A549 treated with Mapracorat at 1 μM for 4 hours (cell line): Measurements from ENCODE around the gene NANOS2. TPM values are rescaled to one million over a fixed set of nuclear protein-coding genes. Genes with fewer than 3 reads are reported as not detected.

Experiments
- total RNA-seq: library from RNA; stranded (reverse); fragments of 200-300 nt; extraction: Qiagen RNA extraction; gene quantifications from 5 replicates; pipeline ENCODE4 v1.2.3, GENCODE V29; 2022

Gene NANOS2
- total RNA-seq = not detected in 5 replicates

DNA sequence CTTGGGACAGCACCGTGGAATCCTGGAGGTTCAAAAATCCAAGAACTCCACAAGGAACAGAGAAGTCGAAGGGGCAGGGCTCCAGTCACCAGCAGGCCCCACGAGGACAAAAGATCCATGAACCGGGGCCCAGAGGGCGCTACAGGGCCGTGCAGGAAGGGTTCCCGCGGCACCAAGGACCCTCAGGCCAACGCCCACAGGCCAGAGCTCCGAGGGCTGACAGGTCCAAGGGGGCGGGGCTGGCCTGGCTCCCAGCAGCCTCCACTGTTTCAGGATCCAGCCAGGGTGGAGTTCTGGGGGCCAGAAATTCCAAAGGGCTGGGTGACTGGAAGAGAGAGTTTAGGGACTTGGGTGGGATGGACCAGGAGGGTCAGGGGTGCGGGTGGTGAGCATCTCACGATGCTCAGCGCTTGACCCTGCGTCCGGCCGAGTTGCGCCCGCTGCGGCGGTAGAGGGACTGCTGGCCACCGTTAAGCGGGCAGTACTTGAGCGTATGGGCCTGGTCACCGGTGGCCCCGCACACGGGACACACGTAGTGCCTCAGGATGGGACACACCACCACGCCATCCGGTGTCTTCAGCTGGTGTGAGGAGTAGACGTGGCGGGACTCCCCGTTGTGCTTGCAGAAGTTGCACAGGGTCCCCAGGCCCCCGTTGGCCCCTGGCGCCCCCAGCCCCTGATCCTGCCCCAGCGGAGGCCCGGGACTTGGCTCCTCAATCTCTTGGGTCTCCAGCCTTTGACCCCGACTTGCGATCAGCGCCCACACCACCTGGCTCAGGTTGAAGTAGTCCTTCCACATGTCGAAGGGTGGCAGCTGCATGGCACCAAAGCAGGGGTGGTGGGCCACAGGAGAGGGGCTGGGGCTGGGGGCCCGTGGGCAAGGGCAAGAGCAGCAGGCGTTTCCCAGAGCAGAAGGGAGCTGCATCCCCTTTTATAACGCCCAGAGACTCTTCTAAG, at the start of gene NANOS2:
NANOS2 (minus strand) TSS at position 905 of the 957 bp plus-strand sequence; CDS start at position 820, 85 bp downstream.

DNA sequence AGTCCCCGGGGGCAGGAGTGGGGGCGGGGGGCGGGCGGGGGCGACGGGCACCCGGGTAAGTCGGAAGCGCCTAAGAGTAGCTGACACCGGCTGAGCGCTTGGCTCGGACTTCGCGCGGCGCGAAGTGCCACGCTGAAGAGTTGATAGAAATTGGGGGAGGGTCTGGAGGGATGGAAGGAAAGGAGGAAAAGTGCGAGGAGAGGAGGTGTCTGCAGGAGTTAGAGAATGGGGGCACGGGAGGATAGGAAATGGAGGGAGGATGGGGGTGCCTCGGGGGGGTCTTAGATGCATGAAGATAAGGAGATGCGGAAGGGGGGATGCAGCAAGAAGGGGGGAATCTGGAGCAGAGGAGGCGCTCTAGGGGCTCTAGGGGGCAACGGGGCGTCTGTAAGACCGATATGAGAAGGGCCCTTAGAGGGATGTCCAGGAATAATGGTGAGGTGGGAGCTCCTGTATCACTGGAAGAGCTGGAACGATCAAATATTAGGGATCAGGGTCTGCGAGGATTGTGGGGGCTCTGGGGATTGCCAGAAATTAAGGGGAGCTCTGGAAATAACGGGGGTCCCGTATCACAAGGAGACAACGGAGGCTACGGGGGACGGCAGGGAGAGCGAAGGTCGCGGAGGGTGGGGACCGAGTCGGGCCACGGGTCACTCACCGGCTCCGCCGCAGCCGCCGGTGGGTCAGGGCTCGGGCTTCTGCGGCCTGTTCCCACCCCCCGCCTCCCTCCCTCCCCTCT, 12.5 kb downstream of the NANOS2 start, which contains the start of gene MYPOP:
MYPOP (minus strand) TSS at position 702 of the 739 bp plus-strand sequence. CDS start 840 bp downstream, outside the sequence.

DNA sequence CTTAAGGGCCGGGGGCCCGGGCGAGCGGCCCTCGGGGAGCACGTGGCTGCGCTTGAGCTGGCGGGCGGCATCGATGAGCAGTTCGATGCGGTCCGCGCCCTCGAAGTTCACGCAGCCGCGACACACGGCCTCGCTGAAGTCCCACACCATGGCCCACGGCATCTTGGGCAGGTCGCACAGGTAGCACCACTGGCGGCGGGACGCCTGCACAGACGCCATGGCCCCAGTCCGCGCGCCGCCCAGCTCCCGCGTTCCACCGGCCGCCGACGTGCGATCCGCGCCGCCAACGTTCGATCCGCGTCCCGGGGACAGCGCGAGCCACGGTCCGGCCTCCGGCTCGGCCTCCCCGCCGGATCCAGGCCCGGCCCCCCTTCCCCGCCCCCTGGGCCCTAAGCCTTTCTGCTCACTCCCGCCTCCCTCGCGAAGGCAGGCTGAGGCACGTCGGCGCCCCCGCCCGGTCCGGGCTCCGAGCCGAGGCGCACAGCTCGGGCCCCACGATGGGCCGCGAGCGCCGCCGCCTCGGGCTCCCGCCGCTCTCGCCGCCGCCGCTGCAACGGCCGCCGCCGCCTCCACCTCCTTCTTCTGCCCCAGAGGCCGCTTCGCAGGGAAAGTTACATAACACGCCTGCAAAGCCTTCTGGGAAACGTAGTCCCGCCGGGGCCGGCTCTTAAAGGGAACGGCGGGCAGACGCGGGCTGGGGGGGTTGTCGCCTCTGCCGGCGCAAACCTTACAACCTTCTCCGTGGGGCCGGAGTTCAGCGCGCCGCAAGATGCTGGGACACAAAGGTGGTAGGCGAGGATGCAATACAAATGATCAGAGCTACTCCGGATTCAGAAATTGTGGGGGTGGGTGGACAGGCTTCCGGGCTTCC, 28.8 kb downstream of the NANOS2 start, which contains the start of gene IRF2BP1:
IRF2BP1 (minus strand) TSS at position 586 of the 871 bp plus-strand sequence; CDS start at position 219, 367 bp downstream.

DNA sequence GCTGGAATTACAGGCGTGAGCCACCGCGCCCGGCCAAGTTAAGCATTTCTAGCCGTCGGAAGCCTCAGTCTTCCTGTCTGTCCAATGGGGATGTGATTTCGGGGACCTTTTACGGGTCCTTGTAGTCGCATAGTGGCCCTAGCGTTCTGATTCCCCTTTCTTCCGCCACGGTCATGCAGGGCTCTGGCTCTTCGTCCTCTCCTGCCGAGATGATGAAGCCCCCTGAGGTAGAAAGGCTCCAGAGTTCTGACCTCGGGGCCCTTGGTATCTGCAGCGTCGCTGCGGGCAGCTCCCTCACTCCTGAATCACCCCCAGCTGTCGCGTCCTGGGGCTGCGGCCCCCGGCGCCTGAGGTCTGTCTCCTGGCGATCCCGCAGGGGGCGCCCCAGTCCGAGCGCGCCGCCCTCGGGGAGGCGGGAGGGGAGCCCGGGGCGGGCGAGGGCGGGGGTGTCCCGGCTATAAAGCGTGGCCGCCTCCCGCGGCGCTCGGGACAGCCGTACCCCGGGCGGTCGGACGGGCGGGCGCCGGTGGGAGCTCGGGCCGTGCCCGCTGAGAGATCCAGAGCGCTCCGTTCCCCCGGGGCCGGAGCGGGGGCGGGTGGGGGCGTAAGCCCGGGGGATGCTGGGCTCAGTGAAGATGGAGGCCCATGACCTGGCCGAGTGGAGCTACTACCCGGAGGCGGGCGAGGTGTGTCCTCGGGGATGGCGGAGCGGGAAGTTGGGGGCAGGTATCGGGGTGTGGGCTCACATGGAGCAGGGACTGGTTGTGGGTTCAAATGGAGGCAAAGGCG, 50.5 kb downstream of the NANOS2 start, which contains the start of gene FOXA3:
FOXA3 (plus strand) TSS at position 487 of the 789 bp plus-strand sequence; CDS start at position 618, 131 bp downstream.

Other genes starting within 250 kb of the NANOS2 start
- 2.0 to 5.1 TPM (median 3.5 TPM) in 5 replicates for gene GIPR, start 246.6 kb downstream of the NANOS2 start, total RNA-seq
- gene SNRPD2, start 222.8 kb downstream of the NANOS2 start, total RNA-seq = 770 to 989 TPM (median 799 TPM) in 5 replicates
- 6.5 to 10.3 TPM (median 9.3 TPM) in 5 replicates for gene QPCTL, start 222.1 kb downstream of the NANOS2 start, total RNA-seq
- 7.2 to 10.0 TPM (median 9.3 TPM) in 5 replicates for gene FBXO46, start 183.9 kb downstream of the NANOS2 start, total RNA-seq
- gene MEIOSIN, start 181.3 kb downstream of the NANOS2 start, total RNA-seq = 0.06 to 0.08 TPM (median 0.07 TPM) in 4 of 5 replicates, not detected in the other
- 16.8 to 28.2 TPM (median 25.8 TPM) in 5 replicates for gene SIX5, start 145.5 kb downstream of the NANOS2 start, total RNA-seq
- 32.3 to 55.5 TPM (median 45.8 TPM) in 5 replicates for gene DMPK, start 132.3 kb downstream of the NANOS2 start, total RNA-seq
- gene DMWD, start 121.9 kb downstream of the NANOS2 start, total RNA-seq = 20.2 to 37.2 TPM (median 35.9 TPM) in 5 replicates
- not detected in 5 replicates for gene RSPH6A, start 99.5 kb downstream of the NANOS2 start, total RNA-seq
- gene SYMPK, start 51.6 kb downstream of the NANOS2 start, total RNA-seq = 53.1 to 81.3 TPM (median 74.4 TPM) in 5 replicates
- 0.55 to 0.95 TPM (median 0.91 TPM) in 5 replicates for gene FOXA3, start 50.5 kb downstream of the NANOS2 start, total RNA-seq
- gene IRF2BP1, start 28.6 kb downstream of the NANOS2 start, total RNA-seq = 19.8 to 36.1 TPM (median 34.7 TPM) in 5 replicates
- 5.3 to 10.5 TPM (median 8.7 TPM) in 5 replicates for gene MYPOP, start 12.2 kb downstream of the NANOS2 start, total RNA-seq
- gene NOVA2, start 59.1 kb upstream of the NANOS2 start, total RNA-seq = 0.33 to 0.49 TPM (median 0.44 TPM) in 5 replicates
- 3.7 to 6.2 TPM (median 4.5 TPM) in 5 replicates for gene CCDC61, start 80.7 kb upstream of the NANOS2 start, total RNA-seq
- not detected in 5 replicates for gene PGLYRP1, start 108.3 kb upstream of the NANOS2 start, total RNA-seq
- 0.28 to 0.52 TPM (median 0.41 TPM) in 5 replicates for gene IGFL4, start 126.2 kb upstream of the NANOS2 start, total RNA-seq
- gene IGFL3, start 209.9 kb upstream of the NANOS2 start, total RNA-seq = 0.23 to 0.40 TPM (median 0.31 TPM) in 3 of 5 replicates, not detected in the others
- gene IGFL2, start 233.5 kb upstream of the NANOS2 start, total RNA-seq = 0.20 to 1.3 TPM (median 0.34 TPM) in 5 replicates